GM12878 (cell line): ENCODE measurements around the gene PHACTR3. TPM values are rescaled to one million over a fixed set of nuclear protein-coding genes. Genes with fewer than 3 reads are reported as not detected.

Experiments
- ATAC-seq: fragments of 200-7000 bp; cut with Tn5 transposase; 3 replicates; pipeline ENCODE4 v1.9.1; 2020; ENCODE audit warnings: mild to moderate bottlenecking, moderate library complexity
- BruUV-seq: library from RNA; stranded (reverse); fragments of 400-500 nt; replicated peaks from 2 replicates; lab custom pipeline; 2021; lab: Mats Ljungman, UMichigan
- CTCF ChIA-PET: fragments of 300-600 bp; sonication (Branson Sonifier 250); formaldehyde crosslinking; extraction: SDS; loops from one replicate; lab custom pipeline; 2021; ENCODE audit warnings: inconsistent platforms; lab: Yijun Ruan, JAX
- POLR2A ChIA-PET: fragments of 350-600 bp; formaldehyde crosslinking; extraction: SDS; loops from one replicate; lab custom pipeline; 2021; ENCODE audit warnings: inconsistent platforms; lab: Charles Lee
- RAD21 ChIA-PET: fragments of 300-600 bp; sonication (Branson Sonifier 250); formaldehyde crosslinking; loops from one replicate; lab custom pipeline; 2023; ENCODE audit warnings: antibody characterized with exemption; ENCODE audit not compliant: unreplicated experiment; lab: Charles Lee
- SMC1A ChIA-PET: fragments of 300-600 bp; sonication (Branson Sonifier 250); formaldehyde crosslinking; loops from one replicate; lab custom pipeline; 2023; ENCODE audit not compliant: unreplicated experiment, uncharacterized antibody; lab: Charles Lee
- DNase-seq: peaks from one replicate; pipeline ENCODE4 v3.0.0-alpha.2; 2011; ENCODE audit warnings: low read depth, low spot score
- FAIRE-seq: peaks from 3 replicates; lab custom pipeline; 2011; peaks lifted over from hg19 to GRCh38; lab: Jason Lieb, UNC
- H2AFZ ChIP-seq: 2 replicates; pipeline ENCODE4 v1.6.0; 2011; ENCODE audit warnings: low read depth, low read length, control low read depth; ENCODE audit not compliant: control insufficient read depth
- H3K27ac ChIP-seq: 2 replicates; pipeline ENCODE4 v1.5.1; 2011; ENCODE audit warnings: control low read depth; ENCODE audit not compliant: control insufficient read depth, insufficient read depth
- H3K27me3 ChIP-seq, 2 experiments: replicated peaks in 1 of 2; 2 replicates each; pipeline versions ENCODE4 v1.6.0 to v1.6.1; 2011; ENCODE audit warnings: low read length in 1 of 2; ENCODE audit not compliant: control insufficient read depth in 2 of 2, insufficient read depth in 2 of 2
- H3K36me3 ChIP-seq, 2 experiments: 2 replicates each; pipeline ENCODE4 v1.5.1; 2011; ENCODE audit warnings: low read length in 1 of 2; ENCODE audit not compliant: control insufficient read depth in 2 of 2, insufficient read depth in 2 of 2
- H3K4me1 ChIP-seq: 2 replicates; pipeline ENCODE4 v1.6.1; 2011; ENCODE audit warnings: mild to moderate bottlenecking, low read length, moderate library complexity, mixed read lengths; ENCODE audit not compliant: control insufficient read depth, insufficient read depth
- H3K4me2 ChIP-seq: 2 replicates; pipeline ENCODE4 v1.6.0; 2011; ENCODE audit warnings: control low read depth; ENCODE audit not compliant: control insufficient read depth, insufficient read depth
- H3K4me3 ChIP-seq: fragments of 200-600 bp; sonication (generic); 2 replicates; pipeline ENCODE4 v1.5.1; 2016
- H3K79me2 ChIP-seq: 2 replicates; pipeline ENCODE4 v1.6.0; 2011; ENCODE audit warnings: low read length; ENCODE audit not compliant: control insufficient read depth, insufficient read depth
- H3K9ac ChIP-seq: 2 replicates; pipeline ENCODE4 v1.8.0; 2011; ENCODE audit warnings: low read length, control low read depth, mixed read lengths; ENCODE audit not compliant: control insufficient read depth, insufficient read depth
- H3K9me3 ChIP-seq: replicated peaks from 3 replicates; pipeline ENCODE4 v1.5.1; 2011; ENCODE audit warnings: mild to moderate bottlenecking, low read length; ENCODE audit not compliant: control insufficient read depth, insufficient read depth
- H4K20me1 ChIP-seq: 2 replicates; pipeline ENCODE4 v1.6.0; 2011; ENCODE audit not compliant: control insufficient read depth, insufficient read depth
- HDAC2 ChIP-seq: fragments of 200-600 bp; sonication (generic); IDR thresholded peaks from 2 replicates; pipeline ENCODE4 v1.6.1; 2017
- JUND ChIP-seq: IDR thresholded peaks from 2 replicates; pipeline ENCODE4 v1.6.1; 2012; ENCODE audit warnings: low read depth, mild to moderate bottlenecking, low read length, improper control_type of control experiment, moderate library complexity
- MEF2A ChIP-seq: IDR thresholded peaks from 2 replicates; pipeline ENCODE4 v1.6.1; 2011; ENCODE audit warnings: low read depth, mild to moderate bottlenecking, low read length, moderate library complexity; ENCODE audit not compliant: insufficient read depth
- MTA2 ChIP-seq: fragments of 450-650 bp; IDR thresholded peaks from 2 replicates; pipeline ENCODE4 v1.6.1; 2016; ENCODE audit warnings: low read depth, mild to moderate bottlenecking, moderate library complexity
- MTA3 ChIP-seq: IDR thresholded peaks from 2 replicates; pipeline ENCODE4 v1.6.1; 2012; ENCODE audit warnings: low read length, inconsistent platforms, borderline replicate concordance
- MYB ChIP-seq: fragments of 150-350 bp; IDR thresholded peaks from 2 replicates; pipeline ENCODE4 v1.6.1; 2014; ENCODE audit warnings: mild to moderate bottlenecking, low read depth, low read length, borderline replicate concordance
- NFXL1 ChIP-seq: fragments of 450-650 bp; IDR thresholded peaks from 2 replicates; pipeline ENCODE4 v1.6.1; 2017; ENCODE audit warnings: antibody characterized with exemption, mild to moderate bottlenecking, borderline replicate concordance
- SIN3A ChIP-seq: IDR thresholded peaks from 2 replicates; pipeline ENCODE4 v1.6.1; 2012; ENCODE audit warnings: low read depth, low read length, improper control_type of control experiment
- SP1 ChIP-seq: IDR thresholded peaks from one replicate; pipeline ENCODE4 v1.6.1; 2011; ENCODE audit warnings: low read depth, low read length
- SUPT20H ChIP-seq: IDR thresholded peaks from 2 replicates; pipeline ENCODE4 v1.6.1; 2011; ENCODE audit warnings: low read depth, mild to moderate bottlenecking, low read length, moderate library complexity, borderline replicate concordance; ENCODE audit not compliant: control insufficient read depth
- TCF7 ChIP-seq: IDR thresholded peaks from 2 replicates; pipeline ENCODE4 v1.6.1; 2014; ENCODE audit warnings: antibody characterized with exemption, borderline replicate concordance
- ZNF384 ChIP-seq: IDR thresholded peaks from 2 replicates; pipeline ENCODE4 v1.6.1; 2012; ENCODE audit warnings: low read depth, mild to moderate bottlenecking, low read length, improper control_type of control experiment, borderline replicate concordance
- WGBS: methylation state at CpG from one replicate; pipeline ENCODE4 v1.1.6; 2016; ENCODE audit warnings: low lambda C conversion rate; ENCODE audit not compliant: insufficient replicate concordance, insufficient coverage; ENCODE audit errors: missing lambda C conversion rate; 5-methylcytosine and 5-hydroxymethylcytosine counted together
- in situ Hi-C: fragments of 300-500 bp; cut with MboI; formaldehyde crosslinking; loops from 9 replicates; pipeline ENCODE4 v1.14.3; 2018; ENCODE audit warnings: mixed read lengths
- intact Hi-C: fragments of 100-400 bp; cut with micrococcal nuclease; formaldehyde crosslinking; loops from one replicate; pipeline ENCODE4 v1.14.2; 2022; ENCODE audit not compliant: unreplicated experiment
- polyA plus RNA-seq, 11 experiments: library from polyadenylated mRNA; depleted of rRNA in 4 of 11; unstranded in 6 of 11; stranded (reverse) in 5 of 11; fragments of >200 nt; fragmentation: Nextera tagmentation in 4 of 11; fragmentation: Illumina TruSeq in 1 of 11; extraction: Ambion mirVana in 4 of 11; extraction: Trizol in 1 of 11; gene quantifications; 1 replicate in 1 of 11; 2 replicates in 10 of 11; pipeline versions ENCODE4 v1.2.1 to v1.2.3, GENCODE V29; 2011 to 2016; ENCODE audit warnings: inconsistent platforms in 2 of 11, missing spikeins in 2 of 11, low read depth in 1 of 11
- total RNA-seq, 4 experiments: library from RNA; depleted of rRNA in 3 of 4; stranded (reverse); fragments of >200 nt in 3 of 4; fragmentation: Illumina TruSeq in 1 of 4; extraction: Trizol in 1 of 4; gene quantifications; 2 replicates each; pipeline versions ENCODE4 v1.2.1 to v1.2.3, GENCODE V29; 2013 to 2021
- TF ChIP-seq, protein P1 (sequence below): IDR thresholded peaks from 2 replicates; pipeline ENCODE4 v1.6.1; 2011; ENCODE audit warnings: borderline replicate concordance, low read depth, mild to moderate bottlenecking, moderate library complexity, low read length; ENCODE audit not compliant: insufficient read depth, poor library complexity, severe bottlenecking
- TF ChIP-seq, protein P2 (sequence below): fragments of 450-650 bp; IDR thresholded peaks from 2 replicates; pipeline ENCODE4 v1.6.1; 2017; ENCODE audit warnings: mild to moderate bottlenecking
- TF ChIP-seq, protein P3 (sequence below): IDR thresholded peaks from 2 replicates; pipeline ENCODE4 v1.6.1; 2012; ENCODE audit warnings: low read depth, low read length, improper control_type of control experiment

PHACTR3 gene
- total and polyA plus RNA-seq, 10 of the 15 experiments (the other 5 are each of a cell fraction or from before 2014, with no cell fraction given): 0.17 to 2.7 (median 0.27) TPM; not detected in 1

DNA sequence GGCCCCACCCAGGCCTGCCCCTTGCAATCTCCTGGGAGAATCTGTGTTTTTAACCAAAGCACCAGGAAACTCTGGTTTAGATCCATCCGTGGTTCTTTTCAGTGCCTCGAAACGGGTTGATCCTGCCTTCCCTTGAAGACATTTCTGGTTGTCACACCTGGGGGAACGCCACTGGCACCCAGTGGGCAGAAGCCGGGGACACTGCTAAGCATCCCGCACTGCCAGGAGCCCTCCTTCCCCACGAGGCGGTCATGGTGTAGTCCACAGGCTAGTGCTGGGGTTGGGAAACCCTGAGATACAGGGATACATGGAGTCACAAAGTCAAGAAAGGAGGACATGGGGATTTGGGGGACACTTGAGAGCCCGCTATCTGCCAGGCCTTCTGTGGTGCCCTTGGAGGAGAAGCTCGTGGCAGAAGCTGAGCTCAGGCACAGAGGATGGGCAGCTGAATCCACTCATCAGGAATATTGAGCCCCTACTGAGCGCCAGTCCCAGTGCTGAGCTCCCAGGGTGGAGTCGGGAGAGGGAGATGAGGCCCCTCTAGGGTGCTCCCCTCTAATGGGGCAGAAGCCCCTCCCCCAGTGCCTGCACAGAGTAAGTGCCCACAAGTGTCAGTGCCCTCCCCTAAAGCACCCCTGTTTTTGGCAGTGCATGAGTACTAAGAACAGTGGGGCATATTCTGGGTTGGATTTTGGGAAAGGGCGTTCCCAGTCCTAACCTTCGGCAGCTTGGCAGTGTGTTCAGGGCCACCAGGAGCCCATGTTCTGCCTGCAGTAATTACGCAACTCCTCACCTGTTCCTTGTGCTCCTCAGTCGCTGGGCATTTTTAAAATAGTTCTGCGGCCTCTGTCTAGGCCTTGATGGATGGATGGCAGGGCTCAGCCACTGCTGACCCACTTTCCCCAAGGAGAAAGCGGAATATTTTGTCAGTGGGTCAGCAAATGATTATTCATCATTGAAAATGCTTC lies 25.6 kb upstream of the PHACTR3 start (continued):
- TF ChIP-seq, protein P1, sequence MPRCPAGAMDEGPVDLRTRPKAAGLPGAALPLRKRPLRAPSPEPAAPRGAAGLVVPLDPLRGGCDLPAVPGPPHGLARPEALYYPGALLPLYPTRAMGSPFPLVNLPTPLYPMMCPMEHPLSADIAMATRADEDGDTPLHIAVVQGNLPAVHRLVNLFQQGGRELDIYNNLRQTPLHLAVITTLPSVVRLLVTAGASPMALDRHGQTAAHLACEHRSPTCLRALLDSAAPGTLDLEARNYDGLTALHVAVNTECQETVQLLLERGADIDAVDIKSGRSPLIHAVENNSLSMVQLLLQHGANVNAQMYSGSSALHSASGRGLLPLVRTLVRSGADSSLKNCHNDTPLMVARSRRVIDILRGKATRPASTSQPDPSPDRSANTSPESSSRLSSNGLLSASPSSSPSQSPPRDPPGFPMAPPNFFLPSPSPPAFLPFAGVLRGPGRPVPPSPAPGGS: no peak
- no peak for TF ChIP-seq NFXL1
- no peak for TF ChIP-seq JUND
- no peak for TF ChIP-seq SIN3A
- TF ChIP-seq SUPT20H: no peak
- no peak for TF ChIP-seq MYB

DNA sequence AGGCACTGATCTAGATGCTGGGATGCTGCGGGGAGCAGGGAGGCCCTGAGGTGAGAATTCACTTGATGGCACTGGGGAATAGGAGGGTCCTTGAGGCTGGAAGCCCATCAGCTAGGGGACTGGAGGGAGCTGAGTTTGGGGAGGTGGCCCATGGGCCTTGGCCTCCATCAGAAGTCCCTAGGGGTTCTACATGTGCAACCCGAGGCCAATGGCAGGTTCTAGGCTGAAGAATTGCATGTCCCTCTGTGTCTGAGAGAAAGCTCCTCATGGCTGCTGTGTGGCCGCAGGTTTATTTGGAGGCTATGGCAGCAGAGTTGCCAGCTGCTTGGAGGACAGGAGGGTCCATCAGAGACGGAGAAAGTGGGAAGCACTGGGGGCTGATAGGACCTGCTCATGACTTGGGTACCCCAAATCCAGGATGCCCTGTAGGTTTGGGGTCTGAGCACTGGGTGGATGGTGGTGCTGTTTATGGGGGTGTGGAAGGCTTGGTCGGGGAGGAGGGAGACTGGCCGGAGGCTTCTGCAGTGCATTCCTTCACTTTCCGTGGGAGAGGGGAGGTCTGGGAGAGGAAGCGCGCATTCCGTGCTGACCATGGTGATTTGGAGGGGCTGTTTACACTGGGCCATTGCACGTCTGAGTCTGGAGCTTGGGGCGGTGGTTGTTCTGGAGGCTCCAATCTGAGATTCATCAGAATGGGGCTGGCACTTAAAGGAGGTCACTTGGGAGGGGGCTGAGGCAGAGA lies 24.8 kb upstream of the PHACTR3 start:
- no peaks in the 10 kb centered on the region for H3K36me3 ChIP-seq
- H3K27me3 ChIP-seq: peaks cover 3 to 5% of the 10 kb centered on the region in 2 experiments; a peak in 3 of 4 replicates
- no peak overlapping the region for H3K27ac ChIP-seq
- SMC1A ChIA-PET: no interaction called here
- no peak for TF ChIP-seq MTA3
- no peak for TF ChIP-seq TCF7
- TF ChIP-seq MYB: no peak
- no peak for TF ChIP-seq MTA2
- no peak for TF ChIP-seq HDAC2
- TF ChIP-seq, protein P2, sequence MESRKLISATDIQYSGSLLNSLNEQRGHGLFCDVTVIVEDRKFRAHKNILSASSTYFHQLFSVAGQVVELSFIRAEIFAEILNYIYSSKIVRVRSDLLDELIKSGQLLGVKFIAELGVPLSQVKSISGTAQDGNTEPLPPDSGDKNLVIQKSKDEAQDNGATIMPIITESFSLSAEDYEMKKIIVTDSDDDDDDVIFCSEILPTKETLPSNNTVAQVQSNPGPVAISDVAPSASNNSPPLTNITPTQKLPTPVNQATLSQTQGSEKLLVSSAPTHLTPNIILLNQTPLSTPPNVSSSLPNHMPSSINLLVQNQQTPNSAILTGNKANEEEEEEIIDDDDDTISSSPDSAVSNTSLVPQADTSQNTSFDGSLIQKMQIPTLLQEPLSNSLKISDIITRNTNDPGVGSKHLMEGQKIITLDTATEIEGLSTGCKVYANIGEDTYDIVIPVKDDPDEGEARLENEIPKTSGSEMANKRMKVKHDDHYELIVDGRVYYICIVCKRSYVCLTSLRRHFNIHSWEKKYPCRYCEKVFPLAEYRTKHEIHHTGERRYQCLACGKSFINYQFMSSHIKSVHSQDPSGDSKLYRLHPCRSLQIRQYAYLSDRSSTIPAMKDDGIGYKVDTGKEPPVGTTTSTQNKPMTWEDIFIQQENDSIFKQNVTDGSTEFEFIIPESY: no peak
- TF ChIP-seq, protein P3, sequence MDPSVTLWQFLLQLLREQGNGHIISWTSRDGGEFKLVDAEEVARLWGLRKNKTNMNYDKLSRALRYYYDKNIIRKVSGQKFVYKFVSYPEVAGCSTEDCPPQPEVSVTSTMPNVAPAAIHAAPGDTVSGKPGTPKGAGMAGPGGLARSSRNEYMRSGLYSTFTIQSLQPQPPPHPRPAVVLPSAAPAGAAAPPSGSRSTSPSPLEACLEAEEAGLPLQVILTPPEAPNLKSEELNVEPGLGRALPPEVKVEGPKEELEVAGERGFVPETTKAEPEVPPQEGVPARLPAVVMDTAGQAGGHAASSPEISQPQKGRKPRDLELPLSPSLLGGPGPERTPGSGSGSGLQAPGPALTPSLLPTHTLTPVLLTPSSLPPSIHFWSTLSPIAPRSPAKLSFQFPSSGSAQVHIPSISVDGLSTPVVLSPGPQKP: no peak
- TF ChIP-seq SP1: no peak
- no peak for TF ChIP-seq ZNF384
- TF ChIP-seq MEF2A: no peak
- TF ChIP-seq, all 136 proteins: peak for 0
- no peak overlapping the region for H3K9ac ChIP-seq
- no TSS peak for BruUV-seq
- RAD21 ChIA-PET: no interaction called here
- no peak overlapping the region for H3K4me3 ChIP-seq
- intact Hi-C loops (no loop called here), in situ Hi-C loops (no loop called here)
- no peak for DNase-seq
- H4K20me1 ChIP-seq: no peaks in the 10 kb centered on the region
- H3K79me2 ChIP-seq: no peaks in the 10 kb centered on the region
- H3K4me1 ChIP-seq: no peaks in the 10 kb centered on the region
- FAIRE-seq: no peak
- ATAC-seq: no peak
- WGBS: 36% methylated on average over 12 of the region's 12 CpGs
- POLR2A ChIA-PET: no interaction called here
- no peak overlapping the region for H3K4me2 ChIP-seq
- no peak overlapping the region for H2AFZ ChIP-seq
- CTCF ChIA-PET: interaction anchor here (1.0 to 4.4 kb wide), 2 partner anchors 9 to 173 kb away, joined by 3 to 22 read pairs; no protein-coding TSS in a partner anchor
- H3K9me3 ChIP-seq: no peaks in the 10 kb centered on the region
